T-helper 22 cell (primary cell): ENCODE measurements around the gene MCAM.

Experiments used
- DNase-seq: peaks from one replicate; pipeline ENCODE4 v3.0.0-alpha.2; 2020; ENCODE audit warnings: low read depth

MCAM gene, protein sequence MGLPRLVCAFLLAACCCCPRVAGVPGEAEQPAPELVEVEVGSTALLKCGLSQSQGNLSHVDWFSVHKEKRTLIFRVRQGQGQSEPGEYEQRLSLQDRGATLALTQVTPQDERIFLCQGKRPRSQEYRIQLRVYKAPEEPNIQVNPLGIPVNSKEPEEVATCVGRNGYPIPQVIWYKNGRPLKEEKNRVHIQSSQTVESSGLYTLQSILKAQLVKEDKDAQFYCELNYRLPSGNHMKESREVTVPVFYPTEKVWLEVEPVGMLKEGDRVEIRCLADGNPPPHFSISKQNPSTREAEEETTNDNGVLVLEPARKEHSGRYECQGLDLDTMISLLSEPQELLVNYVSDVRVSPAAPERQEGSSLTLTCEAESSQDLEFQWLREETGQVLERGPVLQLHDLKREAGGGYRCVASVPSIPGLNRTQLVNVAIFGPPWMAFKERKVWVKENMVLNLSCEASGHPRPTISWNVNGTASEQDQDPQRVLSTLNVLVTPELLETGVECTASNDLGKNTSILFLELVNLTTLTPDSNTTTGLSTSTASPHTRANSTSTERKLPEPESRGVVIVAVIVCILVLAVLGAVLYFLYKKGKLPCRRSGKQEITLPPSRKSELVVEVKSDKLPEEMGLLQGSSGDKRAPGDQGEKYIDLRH

DNA sequence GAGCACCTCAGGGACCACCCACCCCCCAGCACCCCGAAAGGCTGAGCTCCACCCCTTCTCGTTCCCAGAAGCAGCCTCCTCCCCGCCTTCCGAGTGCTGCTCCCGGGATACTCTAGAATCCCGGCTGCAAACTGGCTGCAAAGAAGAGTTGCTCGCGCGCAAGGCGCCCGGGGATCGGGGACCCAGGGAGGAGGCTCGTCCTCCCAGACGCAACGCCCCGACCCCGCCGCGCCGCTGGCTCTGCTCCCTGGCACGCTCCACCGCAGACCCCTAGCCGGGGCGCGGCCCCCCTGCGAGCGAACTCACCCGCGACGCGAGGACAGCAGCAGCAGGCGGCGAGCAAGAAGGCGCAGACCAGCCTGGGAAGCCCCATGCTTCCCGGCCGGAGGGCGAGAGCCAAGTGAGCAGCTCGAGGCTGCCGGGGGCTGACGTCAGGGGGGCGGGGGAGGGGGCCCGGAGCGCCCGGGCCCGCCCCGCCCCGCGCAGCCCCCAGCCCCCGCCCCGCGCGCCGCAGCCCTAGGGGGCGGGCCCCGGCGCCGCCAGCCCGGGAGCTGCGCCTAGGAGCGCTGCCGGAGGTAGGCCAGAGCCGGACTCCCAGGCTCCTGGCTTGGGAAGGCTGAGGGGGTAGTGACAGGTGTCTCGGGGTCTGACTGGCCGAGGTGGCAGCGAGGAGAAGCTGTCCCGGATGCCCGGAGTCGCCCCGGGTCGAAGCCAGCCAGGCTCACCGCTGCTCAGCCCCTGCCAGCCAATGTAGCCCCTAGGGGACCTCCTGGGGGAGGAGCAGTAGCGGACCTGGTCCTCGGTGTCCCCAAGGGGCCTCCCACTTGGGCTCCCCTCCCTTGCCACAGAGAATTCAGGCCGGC, at the start of gene MCAM:
Gene MCAM, minus strand, starts transcription at position 402 of the 863 bp plus-strand sequence. Its CDS starts 29 bp downstream, at position 373.
- peak; percentile 25 for DNase-seq

DNA sequence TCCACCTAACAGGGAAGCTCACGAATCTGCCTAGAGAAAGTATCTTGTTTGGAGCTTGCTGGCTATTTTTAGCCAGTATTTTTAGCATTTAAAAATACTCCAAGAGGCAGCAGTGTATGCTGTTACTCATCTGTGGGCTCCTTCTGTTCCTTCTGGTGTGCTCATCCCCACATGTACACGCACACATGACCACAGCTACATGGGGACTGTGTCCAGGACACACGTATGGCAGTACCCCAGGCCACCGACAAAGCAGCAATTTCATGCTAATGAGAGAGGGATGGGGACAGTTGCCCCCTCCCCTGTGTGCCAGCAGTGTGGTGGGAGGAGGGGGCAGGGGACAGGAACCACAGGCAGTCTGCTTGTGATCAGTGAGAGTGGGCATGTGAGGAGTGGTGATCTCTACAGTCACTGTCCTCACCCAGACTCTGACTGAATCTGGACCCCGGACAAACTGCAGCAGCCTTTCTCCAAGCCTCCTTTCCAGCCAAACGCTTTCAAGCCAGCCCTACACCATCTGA, 48.2 kb upstream of the MCAM start:
- no peak for DNase-seq

DNA sequence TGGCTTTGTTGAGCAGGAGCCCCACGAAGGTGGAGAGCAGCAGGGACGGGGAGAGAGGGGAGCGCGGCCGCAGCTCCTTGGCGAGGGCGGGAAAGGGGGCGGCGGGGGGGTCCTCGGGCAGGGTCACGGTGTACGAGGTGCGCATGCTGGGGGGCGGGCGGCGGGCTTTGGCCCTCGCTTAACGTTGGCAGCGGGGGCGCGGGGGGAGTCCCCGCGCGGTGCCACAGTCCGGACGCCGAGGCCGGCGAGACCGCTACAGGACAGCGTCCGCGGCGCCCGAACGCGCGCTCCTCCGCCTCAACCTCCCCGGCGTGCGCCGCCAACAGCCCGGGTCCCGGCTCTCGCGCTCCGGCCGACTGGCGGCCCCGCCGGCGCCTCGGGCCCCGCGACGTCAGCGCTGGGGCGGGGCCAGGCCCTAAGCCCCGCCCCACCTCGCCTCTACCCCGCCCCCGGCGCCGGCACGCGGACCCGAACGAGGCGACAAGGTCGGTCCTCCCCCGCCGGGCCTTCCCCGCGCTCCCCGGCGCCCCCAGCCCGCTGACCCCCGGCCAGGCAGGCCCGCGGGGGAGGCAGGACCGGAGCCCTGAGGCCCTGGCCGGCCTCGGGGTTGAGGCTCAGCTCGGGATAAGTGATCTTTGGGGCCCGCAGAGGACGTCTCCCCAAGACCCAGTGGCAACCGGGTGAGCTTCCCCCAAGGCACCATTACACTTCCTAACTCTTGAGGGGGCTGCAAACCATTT, 47.1 kb upstream of the MCAM start:
- peak; percentile 24 for DNase-seq

DNA sequence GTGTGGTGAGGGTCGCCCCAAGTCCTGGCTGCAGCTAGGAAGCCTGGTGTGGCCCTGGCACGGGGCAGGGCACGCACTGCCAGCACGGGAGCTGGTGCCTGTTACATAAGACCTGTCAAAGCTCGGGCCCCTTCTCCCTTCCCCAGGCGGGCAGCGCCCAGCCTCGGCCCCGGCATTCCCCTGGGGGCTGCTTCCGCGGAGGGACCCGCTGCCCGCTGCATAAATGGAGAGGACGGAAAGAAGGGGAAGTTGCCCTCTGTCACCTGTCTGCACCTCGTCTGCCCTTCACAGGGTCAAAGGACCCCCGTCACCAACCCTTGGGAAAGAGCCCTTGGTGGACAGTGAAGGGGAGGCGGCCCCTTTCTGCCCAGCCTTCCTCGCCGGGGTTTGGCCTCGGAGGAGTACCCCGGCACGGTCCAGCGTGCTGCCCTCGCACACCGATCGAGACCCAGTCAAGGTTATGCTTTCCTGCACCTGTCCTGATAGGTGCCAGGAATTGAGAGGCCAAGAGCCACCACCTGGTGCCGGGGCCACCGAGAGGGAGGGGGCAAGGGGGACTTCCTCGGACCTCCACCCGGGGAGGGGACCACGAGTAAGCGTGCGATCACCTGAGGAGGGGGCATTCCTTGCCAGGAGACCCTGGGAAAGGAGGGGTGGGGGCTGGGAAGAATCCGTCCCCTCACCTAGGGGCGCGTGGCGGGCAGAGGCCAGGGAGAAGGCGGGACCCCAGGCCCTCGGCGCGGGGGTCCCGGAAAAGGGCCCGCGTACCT, 46.3 kb upstream of the MCAM start:
- DNase-seq = no peak

DNA sequence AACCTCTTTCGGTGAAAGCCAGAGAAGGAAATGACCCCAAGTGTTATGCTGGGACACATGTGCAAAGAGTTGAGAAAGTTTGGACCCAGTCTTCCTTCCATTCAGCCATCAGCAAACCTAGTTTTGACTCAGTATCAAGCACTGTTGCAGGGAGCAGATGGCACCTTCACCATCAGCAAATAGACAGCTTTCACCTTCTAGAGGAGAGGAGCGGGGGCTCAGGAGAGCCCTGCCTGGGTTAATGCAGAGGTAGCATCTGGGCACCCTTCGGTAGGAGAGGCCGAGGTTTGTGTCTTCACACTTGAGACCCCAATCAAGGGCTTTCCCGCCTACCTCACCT, 45.8 kb upstream of the MCAM start:
- DNase-seq = no peak

DNA sequence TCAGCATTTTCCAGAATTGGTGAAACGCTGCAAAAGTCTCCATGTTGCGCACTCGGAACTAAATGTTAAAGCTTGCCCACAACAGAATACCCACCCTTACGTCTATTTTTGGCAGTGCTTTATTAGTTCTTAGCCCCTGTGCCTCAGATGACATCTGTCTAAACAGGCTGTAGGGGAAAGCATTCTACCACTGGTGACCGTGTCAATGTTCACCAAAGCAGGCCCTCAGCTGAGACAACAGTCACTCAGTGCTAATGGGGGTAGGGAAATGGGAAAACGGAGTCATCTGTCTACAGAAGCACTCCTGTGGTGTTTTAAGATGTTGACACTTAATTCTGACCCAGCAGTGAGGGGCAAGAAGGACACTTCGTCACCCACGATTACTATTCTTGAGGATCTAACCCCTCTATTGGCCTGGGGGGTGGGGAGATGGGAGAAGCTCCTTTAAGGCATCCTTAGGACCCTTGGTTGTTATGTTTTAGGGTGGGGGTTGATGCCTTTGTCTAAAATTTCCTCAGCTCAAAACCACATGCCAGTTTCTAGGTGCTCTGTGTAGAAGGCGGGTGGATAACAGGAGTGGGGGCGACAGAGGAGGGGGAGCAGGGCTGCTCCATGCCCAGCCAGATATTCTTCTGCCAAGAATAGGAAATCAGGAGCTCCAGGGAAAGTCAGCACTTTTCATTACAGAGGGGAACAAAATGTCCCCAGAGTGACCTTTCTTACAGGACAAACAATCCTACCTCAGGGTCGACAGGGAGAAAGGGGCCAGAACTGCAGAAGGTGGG, 45.2 kb upstream of the MCAM start:
- no peak for DNase-seq

DNA sequence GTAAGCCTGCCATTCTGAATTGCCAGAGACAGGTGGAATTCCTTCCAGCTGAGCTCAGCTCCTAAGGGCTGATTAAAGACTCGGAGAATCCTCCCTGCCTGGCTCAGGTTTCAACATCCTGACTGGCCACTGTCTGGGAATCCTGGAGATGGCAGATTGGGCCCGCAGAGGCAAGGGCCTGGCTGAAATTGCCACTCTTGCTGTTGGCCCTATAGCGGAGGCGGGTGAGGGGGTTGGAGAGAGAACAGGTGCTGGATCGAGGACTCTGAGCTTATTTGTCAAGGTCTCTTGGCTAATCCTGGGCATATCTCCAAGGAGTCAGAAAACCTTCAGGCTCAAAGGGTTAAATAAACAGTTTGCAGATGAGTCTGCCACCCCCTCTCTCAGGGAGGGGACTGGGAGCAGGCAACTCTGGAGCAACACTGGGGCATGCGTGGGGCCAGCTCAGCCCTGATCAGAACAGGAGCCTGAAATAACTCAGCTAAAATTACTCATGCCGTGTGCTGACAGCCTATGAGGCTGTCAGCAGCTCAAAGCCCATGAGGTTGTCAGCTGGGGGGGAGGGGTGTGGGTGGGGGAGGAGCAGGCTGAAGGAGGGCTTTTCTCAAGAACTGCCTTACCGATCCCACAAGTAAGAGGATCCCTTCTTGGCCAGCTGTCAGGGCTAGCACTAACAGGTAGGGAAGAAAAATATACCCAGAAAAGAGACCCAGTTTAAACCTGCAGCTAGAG, 44.3 kb upstream of the MCAM start:
- DNase-seq = no peak

DNA sequence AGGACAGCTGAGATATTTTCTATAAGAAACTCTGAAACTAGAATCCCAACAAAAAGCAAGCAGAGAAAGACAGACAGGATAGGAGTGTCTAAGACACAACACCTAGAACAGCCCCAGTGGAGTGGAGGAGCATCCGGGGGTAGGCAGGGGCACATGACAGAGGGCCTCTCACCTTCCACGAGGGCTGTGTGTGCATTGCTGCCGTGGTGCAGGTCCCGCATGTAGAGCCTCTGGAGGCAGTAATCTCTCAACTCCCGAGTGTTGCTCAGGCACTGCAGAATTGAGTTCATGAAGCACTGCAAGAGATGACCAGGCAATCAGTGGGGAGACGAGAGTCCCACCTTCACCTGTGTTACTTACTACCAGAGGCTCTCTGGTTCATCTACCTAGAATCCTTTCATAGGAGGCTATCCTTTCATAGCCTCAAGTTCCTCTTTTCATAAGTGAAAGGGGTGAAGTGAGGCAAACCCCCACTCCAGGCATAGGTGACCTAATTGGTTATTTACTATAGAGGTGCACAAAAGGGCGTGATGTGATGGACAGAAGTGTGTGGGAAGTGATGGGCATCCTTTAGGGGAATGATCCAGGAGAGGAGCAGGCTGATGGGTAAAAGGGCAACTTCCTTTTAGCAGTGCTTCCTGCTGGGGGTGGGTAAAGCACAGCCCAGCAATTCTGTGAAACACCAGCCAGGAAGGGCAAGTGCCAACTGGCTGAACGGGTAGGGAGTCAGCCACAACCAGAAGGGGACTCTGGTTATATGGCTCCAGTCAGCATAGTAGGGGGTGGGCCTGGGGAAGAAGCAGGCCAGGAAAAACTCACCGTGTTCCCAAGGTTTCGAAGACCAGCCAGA, 42.7 kb upstream of the MCAM start:
- DNase-seq = no peak

DNA sequence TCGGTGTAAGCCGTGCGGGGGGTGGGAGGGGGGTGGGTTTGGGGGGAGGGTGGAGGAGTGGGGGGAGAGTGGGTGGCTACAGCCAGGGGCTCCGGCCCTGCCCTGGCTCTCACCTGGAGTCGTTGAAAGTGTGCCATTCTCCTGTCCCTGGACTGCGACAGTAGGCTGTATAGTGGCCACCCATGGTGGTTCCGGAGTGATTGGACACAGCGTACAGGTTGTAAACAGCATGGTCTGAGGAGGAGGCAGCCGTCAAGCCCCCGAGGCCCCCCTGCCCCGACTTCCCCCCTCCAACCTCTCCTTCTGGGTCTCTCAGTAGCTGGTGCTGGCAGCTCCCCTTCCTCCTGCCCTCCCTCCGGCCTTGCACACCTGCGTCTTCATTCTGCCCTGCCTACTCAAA, 40.1 kb upstream of the MCAM start:
- no peak for DNase-seq

DNA sequence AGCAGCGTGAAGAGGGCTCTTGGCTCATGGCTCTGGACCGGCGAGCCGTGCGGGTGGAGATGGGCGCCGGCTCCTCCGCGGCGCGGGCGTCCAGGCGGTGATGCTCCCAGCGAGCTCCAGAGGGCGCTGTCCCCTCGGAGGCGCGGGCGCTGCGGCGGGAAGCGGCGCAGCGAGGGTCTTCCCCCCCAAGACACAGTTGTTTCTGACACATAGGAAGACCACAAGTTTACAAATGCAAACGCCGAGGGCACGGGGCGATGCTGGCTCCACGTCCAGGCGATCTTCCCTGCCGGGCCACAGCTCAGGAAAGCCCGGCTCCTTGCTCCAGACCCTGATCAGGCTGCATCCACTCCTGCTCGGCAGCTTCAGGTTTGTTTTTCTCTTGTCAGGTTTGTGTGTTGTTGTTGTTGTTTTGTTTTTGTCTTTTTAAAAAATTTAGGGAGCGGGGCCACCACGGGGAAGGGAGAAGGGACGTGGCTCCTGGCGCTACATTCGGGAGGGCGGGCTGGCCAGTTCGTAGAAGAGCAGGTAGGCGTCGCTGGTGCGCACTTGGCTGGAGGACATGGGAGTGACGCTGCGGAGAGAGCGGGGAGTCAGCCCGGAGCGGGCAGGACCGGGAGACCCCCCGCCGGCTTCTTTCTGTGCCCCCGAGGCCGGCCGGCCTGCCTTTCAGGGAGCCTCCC, 39.6 kb upstream of the MCAM start:
- peak; percentile 34 for DNase-seq

DNA sequence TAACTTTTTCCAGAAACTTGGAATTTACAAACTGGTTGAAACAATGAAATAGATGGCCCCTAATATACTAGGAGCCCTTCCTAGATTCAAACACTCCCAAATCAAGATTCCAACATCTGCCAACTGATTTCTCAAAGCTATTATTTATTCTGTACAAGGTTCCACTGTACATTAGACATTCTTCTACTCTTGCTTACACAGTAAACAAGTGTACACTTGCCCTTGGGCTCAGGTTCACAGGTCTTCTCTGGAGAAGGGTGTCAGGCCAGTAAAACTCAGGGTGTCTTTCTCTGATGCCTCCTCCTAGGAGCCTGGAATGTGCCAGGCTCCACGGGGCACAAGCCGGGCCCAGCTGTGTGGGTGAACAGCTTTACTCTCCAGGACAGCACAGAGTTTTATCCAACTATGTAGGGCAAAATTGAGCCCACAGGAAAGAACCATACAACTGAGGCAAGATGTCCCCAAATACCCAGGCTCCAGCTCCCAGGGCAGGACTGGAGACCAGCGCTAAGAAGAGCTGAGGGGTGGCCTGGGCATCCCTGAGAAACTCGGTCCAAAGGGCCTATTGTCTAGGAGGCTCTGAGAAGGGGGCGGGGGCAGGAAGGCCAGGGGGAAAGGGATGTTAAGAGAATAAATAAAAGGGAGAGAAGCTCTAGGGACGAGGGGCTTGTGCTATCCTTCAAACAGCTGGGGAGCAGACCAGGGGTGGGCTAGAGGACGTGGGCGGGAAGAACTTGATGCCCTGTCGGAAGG, 38.3 kb upstream of the MCAM start:
- DNase-seq = no peak

DNA sequence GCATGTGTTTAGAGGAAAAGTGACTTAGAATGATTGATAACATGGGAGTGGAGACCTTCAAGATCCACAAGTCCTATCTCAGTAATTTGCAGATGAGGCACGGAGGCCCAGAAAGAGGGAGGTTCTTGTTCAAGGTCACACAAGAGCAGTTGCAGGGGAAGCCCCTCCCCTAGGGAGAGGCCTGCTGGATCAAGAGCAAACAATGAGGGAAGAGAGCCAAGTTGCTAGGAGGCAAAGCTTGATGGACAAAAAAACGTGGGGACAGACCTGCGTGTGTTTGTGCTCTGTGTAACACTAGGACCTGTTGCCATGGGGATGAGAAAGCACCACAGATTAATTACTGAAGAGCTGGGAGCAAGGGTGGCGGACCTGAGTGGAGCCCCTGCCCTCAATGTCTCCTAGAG, 35.9 kb upstream of the MCAM start:
- no peak for DNase-seq

DNA sequence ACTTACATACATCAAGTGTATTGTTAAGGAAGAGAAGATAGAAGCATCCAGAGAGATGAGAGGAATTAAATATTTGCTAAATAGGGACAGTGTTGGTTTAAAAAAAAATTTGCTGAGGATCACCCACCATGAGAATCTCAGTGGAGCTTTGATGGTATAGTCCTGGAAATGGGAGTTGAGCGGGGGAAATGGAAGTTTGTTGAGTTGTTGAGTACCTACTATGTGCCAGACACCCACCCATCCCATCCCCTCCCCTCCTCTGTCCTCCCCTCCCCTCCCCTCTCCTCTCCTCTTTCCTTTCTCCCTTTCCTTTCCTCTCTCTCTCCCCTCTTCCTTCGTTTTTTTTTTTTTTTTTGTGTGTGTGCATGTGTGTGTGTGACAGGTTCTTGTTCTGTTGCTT, 34.3 kb upstream of the MCAM start:
- no peak for DNase-seq

DNA sequence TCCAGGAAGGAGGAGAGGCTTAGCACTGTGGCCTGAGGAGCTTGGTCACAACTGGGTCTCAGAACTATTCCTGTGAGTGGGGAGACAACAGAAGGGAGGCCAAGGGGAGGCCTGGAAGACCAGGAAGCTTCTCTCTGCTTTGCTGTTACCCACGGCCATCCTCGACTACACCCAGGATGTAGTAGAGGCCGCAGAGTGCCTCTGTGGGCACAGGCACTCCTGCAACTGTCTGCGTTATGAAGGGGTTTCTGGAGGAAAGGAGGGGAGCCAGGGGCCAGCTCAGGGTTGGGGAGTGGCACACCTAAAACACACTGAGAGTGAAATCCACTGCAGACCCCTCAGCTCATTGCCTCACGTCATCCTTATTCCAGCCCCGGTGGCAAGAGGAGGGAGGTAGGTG, 33.4 kb upstream of the MCAM start:
- no peak for DNase-seq

DNA sequence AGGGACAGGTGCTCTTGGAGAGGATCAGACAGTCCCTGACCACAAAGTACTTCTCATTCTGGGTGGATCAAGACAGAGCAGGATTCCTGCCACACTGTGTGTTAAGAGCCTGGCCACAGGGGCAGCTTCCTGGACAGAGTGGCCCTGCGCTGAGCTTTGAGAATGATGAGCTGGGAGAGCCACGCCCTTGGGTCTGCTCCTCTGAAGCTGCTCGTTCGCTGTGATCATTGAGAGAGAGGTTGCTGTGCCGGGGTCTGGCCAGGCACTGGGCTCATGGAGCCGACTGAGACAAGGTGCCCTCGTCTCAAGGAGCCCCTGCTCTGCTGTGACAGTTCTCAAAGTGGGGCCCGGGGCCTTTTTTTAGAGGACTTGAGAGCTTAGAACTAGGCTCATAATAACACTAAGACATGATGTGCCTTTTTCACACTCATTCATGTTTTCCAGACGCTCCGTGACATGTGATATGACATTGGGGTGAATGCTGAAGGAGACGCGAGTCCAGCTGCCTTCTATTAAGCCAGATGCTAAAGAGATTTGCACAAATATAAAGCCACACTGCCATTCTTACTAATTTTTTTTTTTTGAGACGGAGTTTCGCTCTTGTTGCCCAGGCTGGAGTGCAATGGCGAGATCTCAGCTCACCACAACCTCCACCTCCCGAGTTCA, 31.1 kb upstream of the MCAM start:
- DNase-seq = no peak

DNA sequence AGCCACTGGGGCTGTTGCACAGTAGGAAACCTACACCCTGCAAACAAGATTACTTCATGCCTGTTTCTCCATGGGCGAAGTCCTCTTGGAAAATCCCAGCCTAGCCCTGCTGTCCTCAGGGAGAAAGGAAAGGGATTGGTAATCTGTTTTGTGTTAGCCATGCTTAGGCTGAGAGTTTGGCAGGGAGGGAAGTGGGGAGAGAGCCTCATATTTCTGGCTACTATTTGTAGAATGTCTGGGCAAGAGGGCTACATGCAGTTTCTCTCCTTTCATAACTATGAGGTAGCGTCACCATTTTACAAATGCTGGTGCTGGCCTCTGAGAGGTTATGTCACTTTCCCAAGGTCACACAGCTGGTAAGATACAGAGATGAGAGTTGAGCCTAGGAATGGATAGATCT, 30.3 kb upstream of the MCAM start:
- DNase-seq = no peak

DNA sequence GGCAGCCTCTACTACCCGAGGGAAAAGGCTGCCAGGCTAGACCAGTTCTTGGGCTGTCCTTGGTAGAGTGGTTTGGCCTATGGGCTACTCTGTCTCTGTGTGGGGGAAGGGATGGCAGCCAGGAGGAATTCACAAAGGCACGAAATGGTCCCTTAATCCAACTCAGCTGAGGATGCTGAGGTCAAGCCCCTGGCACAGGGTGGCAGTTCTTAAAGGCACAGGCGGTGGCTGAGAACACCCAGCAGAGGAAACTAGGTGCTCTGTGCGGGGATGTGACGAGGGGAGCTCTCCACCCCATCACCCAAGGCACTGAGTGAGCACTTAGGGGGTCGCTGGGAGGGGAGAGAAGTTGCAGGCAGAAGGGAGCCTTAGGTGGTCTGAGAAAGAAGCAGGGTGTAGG, 29.7 kb upstream of the MCAM start, which contains the start of gene MFRP:
Gene MFRP, minus strand, starts transcription at position 101 of the 400 bp plus-strand sequence. CDS start 192 bp downstream, outside the sequence.
- DNase-seq = no peak
